ENCODE measurements around the gene DUS3L. TPM values are rescaled to one million over a fixed set of nuclear protein-coding genes. Genes with fewer than 3 reads are reported as not detected.

Gene DUS3L
- polyA plus RNA-seq, 1 experiment, result 13.7 TPM

DNA sequence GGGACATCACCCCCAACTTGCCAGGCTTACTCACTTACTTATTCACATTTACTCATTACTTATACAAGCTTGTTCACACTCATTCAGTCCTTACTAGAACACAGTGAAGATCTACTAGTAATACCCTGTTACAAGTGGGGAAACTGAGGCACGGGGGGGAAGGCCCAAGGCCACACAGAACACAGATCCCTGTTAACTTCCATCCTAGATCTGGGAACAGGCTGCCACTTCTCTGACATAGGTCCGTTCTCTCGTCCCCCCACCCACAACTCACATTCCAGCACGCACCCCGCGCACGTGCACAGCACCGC lies 12.4 kb upstream of the DUS3L start:
- Histone ChIP-seq H3K27me3 (ENCODE audit: control insufficient read depth, insufficient read depth, low read length) (peaks cover 9% of the 10 kb centered on the region), H3K36me3 (ENCODE audit: control insufficient read depth, insufficient read depth, low read length) (no peaks in the 10 kb centered on the region), H3K4me3 (ENCODE audit: low read depth, low read length) (peak overlapping the region; percentile 10; the same call in 1 of the 2 replicates)
- ChIA-PET CTCF (interaction anchor here (0.6 to 2.8 kb wide), 39 partner anchors 9 to 245 kb away, joined by 3 to 80 read pairs (median 6); partner anchors contain the start of genes DUS3L, FUT3, NDUFA11 and RANBP3), POLR2A (no interaction called here)
- no peak for DNase-seq (ENCODE audit: low read depth)
- TF ChIP-seq, protein P1, sequence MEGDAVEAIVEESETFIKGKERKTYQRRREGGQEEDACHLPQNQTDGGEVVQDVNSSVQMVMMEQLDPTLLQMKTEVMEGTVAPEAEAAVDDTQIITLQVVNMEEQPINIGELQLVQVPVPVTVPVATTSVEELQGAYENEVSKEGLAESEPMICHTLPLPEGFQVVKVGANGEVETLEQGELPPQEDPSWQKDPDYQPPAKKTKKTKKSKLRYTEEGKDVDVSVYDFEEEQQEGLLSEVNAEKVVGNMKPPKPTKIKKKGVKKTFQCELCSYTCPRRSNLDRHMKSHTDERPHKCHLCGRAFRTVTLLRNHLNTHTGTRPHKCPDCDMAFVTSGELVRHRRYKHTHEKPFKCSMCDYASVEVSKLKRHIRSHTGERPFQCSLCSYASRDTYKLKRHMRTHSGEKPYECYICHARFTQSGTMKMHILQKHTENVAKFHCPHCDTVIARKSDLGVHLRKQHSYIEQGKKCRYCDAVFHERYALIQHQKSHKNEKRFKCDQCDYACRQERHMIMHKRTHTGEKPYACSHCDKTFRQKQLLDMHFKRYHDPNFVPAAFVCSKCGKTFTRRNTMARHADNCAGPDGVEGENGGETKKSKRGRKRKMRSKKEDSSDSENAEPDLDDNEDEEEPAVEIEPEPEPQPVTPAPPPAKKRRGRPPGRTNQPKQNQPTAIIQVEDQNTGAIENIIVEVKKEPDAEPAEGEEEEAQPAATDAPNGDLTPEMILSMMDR (IDR thresholded peaks at IDR 0.05; ENCODE audit: insufficient read depth, low read depth, low read length), result no peak

DNA sequence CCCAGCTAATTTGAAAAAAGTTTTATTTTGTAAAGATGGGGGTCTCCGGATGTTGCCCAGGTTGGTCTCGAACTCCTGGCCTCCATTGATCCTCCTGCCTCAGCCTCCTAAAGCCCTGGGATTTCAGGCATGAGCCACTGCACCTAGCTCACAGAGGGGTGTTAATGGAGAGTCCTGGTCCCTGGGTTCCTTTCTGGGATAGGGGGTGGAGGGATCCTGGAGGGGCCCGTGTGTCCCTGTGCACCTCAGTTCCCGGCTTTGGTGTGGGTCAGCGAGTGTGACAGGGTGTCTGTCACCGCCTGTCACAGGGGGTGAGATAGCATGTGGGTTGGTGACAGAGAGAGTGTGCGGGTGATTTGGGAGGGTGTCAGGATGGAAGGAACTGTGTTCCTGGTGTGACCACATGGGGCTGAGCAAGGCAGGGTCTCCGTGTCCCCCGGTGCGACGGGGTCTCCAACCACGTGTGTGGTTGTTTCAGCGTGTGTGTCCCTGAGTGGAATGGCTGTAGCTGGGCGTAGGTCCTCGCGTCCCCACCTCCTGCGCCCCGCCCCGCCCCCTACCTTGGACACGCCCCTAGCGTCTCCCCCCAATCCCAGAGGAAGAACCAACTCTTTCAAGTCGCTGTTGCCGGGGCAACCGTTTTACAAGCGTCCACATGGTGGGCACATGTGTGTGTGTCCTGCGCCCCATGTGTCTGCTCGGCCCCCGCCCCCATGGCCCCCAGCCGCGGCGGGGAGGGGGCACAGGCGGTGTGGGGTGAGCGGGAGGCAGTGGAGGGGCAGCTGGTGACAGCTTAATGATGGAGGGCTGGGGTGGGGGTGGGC lies 11.0 kb upstream of the DUS3L start:
- peaks cover 9% of the 10 kb centered on the region for H3K27me3 ChIP-seq (ENCODE audit: control insufficient read depth, insufficient read depth, low read length)
- no peak overlapping the region for H3K4me3 ChIP-seq (ENCODE audit: low read depth, low read length)
- no peak for DNase-seq (ENCODE audit: low read depth)
- POLR2A ChIA-PET, result no interaction called here
- no peaks in the 10 kb centered on the region for H3K36me3 ChIP-seq (ENCODE audit: control insufficient read depth, insufficient read depth, low read length)
- TF ChIP-seq, protein P1 (IDR thresholded peaks at IDR 0.05; ENCODE audit: insufficient read depth, low read depth, low read length), result no peak
- CTCF ChIA-PET, result interaction anchor here (0.9 to 2.8 kb wide), 4 partner anchors 9 to 100 kb away, joined by 3 to 57 read pairs (median 4); partner anchors contain the start of gene DUS3L

DNA sequence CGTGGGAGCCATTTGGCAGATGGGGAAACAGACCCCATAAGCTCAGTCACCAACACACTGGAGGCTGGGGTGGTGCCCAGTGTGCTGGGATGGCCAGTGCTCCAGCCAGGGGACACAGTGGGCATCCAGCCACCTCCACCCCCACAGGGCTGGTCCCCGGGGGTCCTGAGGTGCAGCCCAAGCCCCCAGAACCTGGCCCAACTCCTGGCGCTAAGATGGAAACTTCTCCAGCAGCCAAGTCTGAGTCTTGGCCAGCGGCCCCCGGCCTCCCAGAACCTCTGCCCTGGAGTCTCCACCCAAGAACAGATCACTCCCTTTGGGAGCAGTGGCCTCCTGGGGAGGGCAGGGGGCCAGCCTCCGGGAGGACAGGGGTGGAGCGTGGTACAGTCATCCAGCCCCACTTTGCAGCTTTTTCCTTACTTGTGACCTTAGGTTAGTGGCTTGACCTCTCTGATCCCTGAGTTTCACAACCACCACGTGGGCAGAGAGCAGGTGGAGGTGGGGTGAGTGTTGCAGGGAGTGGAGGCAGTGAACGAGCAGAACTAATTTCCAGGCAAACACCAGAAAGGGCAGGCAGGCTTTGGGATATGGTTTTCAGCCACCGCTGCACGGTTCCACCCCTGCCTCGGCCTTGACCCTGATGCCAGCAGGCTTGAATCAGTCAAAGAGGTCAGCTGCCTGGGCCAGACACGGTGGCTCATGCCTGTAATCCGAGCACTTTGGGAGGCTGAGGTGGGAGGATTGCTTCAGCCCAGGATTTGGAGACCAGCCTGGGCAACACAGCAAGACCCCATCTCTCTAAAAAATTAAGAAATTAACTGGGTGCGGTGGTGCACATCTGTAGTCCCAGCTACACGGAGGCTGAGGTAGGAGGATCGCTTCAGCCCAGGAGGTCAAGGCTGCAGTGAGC lies 9.7 kb upstream of the DUS3L start:
- CTCF ChIA-PET, result interaction anchor here (1.1 to 1.5 kb wide), 3 partner anchors 7 to 187 kb away, joined by 3 to 4 read pairs (median 3); no protein-coding TSS in a partner anchor
- Histone ChIP-seq H3K36me3 (ENCODE audit: control insufficient read depth, insufficient read depth, low read length) (no peaks in the 10 kb centered on the region), H3K4me3 (ENCODE audit: low read depth, low read length) (no peak overlapping the region), H3K27me3 (ENCODE audit: control insufficient read depth, insufficient read depth, low read length) (peaks cover 8% of the 10 kb centered on the region)
- TF ChIP-seq, protein P1 (IDR thresholded peaks at IDR 0.05; ENCODE audit: insufficient read depth, low read depth, low read length), result no peak
- POLR2A ChIA-PET, result no interaction called here
- no peak for DNase-seq (ENCODE audit: low read depth)

DNA sequence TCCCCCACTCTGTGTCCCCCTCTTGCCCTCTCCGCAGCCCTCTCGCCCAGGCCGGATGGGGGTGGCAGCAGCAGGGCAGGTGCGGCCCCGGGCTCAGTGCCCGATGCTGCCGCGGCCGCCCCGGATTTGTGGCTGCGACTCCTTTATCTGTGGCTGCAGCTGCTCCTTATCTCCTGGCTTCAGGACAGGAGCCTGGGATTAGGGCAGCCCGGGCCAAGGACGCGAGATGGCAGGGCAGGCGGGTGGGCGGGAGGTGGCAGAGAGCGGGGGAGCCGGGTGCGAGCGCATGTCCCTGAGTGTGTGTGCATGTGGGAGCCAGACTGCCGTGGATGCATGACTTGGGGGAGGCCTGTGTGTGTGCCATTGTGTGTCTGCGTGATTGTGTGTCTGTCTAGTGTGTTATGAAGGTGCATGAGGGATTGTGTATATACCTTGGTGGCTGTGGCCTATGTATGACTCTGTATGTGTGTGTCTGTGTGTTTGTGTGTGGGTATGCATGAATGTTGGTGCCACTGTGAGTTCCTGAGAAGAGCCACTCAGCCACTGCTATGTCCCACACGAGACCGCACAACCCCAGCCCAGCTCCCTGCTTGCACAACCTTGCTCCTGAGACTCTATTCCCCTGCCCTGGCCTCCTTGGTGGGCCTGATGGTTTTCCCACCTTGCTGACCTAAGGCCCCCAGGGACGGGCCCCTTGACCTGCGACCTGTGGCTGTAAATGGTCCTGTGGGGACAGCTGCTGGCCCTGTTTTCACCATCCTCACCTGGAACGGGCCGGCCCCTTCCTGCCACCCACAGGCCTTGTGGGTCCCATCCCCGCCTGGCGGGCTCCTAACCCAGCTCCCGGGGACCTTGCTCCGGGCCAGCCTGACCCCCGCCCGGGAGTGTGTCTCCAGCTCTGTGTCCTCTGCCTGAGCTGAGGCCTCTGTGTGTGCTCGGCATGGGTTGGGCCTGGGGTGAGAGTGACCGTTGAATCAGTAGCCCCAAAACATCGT lies 8.6 kb upstream of the DUS3L start:
- ChIA-PET CTCF (interaction anchor here (1.1 kb wide), 1 partner anchor 188 kb away, joined by 3 read pairs; no protein-coding TSS in a partner anchor), POLR2A (no interaction called here)
- no peak for DNase-seq (ENCODE audit: low read depth)
- no peaks in the 10 kb centered on the region for H3K36me3 ChIP-seq (ENCODE audit: control insufficient read depth, insufficient read depth, low read length)
- TF ChIP-seq, protein P1 (IDR thresholded peaks at IDR 0.05; ENCODE audit: insufficient read depth, low read depth, low read length), result no peak
- H3K4me3 ChIP-seq (ENCODE audit: low read depth, low read length), result no peak overlapping the region
- peaks cover 6% of the 10 kb centered on the region for H3K27me3 ChIP-seq (ENCODE audit: control insufficient read depth, insufficient read depth, low read length)

Measured in BJ (cell line).